22Rv1 (cell line): ENCODE measurements around the gene CD180.

Experiments
- H3K27ac ChIP-seq: fragments of 450-650 bp; 2 replicates; pipeline ENCODE4 v1.5.1; 2017
- ZFX ChIP-seq: fragments of 450-650 bp; IDR thresholded peaks from 2 replicates; pipeline ENCODE4 v1.6.1; 2017; ENCODE audit warnings: antibody characterized with exemption, borderline replicate concordance
- TF ChIP-seq, protein P1 (sequence below): fragments of 450-650 bp; IDR thresholded peaks from 2 replicates; pipeline ENCODE4 v1.5.1; 2017; ENCODE audit warnings: mild to moderate bottlenecking

The CD180 gene

GRCh38 chr5:67194166-67194565, 2.4 kb downstream of the CD180 start:
- TF ChIP-seq, protein P1, sequence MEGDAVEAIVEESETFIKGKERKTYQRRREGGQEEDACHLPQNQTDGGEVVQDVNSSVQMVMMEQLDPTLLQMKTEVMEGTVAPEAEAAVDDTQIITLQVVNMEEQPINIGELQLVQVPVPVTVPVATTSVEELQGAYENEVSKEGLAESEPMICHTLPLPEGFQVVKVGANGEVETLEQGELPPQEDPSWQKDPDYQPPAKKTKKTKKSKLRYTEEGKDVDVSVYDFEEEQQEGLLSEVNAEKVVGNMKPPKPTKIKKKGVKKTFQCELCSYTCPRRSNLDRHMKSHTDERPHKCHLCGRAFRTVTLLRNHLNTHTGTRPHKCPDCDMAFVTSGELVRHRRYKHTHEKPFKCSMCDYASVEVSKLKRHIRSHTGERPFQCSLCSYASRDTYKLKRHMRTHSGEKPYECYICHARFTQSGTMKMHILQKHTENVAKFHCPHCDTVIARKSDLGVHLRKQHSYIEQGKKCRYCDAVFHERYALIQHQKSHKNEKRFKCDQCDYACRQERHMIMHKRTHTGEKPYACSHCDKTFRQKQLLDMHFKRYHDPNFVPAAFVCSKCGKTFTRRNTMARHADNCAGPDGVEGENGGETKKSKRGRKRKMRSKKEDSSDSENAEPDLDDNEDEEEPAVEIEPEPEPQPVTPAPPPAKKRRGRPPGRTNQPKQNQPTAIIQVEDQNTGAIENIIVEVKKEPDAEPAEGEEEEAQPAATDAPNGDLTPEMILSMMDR = no peak
- TF ChIP-seq ZFX = no peak
- no peak overlapping the region for H3K27ac ChIP-seq

DNA sequence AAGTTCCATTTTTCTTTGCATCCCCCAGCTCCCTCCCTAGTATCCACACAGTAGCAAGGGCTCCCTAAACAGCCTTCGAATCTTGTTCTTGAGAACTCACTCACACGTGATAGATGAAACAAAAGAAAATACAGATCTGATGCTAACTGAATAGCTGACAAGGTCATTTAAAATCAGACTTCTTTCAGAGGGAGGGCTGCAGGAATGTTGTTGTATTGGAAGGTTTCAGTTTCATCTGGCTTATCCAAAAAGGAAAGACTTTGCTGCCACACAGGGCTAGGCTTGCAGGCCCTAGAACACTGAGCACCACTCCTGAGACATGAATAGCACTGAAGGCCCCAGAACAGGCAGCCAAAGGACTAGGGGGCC, 3.2 kb downstream of the CD180 start:
- TF ChIP-seq, protein P1 = no peak
- no peak overlapping the region for H3K27ac ChIP-seq

GRCh38 chr5:67192719-67193438, 3.7 kb downstream of the CD180 start:
- TF ChIP-seq, protein P1 = no peak
- TF ChIP-seq ZFX = no peak
- H3K27ac ChIP-seq = no peak overlapping the region

DNA sequence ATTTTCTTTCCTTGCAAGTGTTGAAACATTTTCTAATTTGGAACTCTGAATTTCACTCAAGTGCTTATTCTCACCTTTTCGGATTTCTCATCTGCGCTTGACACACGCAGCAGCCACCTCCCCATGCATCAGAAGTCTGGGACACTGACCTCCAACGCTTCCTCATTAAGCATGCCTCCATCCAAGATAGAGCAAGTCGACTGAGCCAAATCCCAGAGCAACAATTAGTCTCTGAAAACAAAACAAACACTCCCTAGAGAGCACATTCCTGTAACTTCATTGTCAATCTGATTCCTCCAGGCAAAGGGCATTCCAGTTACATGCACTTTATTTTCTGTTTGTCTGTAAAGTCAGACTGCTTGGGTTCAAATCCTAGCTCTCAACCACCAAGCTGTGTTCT, 5.7 kb downstream of the CD180 start:
- no peak overlapping the region for H3K27ac ChIP-seq
- TF ChIP-seq, protein P1 = no peak
- no peak for TF ChIP-seq ZFX

DNA sequence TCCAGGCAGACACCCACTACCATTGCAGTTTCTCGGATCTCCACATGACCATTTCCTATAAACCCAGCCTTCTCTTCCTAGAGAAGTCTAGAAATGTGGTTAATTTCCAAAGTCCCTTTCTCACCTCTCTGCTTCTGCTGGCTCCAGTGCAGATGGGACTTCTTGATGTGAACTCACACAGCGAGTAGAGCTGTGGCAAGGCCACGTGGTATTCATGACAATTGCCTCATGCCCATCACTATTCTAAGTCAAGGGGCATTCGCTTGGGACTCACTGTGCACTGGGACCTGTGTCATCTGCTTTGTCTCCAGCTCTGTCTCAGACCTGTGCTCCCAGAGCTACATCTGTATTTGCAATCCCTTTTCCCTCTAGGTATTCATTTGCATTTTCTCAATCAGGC, 6.2 kb downstream of the CD180 start:
- no peak for TF ChIP-seq ZFX
- TF ChIP-seq, protein P1 = no peak
- no peak overlapping the region for H3K27ac ChIP-seq

DNA sequence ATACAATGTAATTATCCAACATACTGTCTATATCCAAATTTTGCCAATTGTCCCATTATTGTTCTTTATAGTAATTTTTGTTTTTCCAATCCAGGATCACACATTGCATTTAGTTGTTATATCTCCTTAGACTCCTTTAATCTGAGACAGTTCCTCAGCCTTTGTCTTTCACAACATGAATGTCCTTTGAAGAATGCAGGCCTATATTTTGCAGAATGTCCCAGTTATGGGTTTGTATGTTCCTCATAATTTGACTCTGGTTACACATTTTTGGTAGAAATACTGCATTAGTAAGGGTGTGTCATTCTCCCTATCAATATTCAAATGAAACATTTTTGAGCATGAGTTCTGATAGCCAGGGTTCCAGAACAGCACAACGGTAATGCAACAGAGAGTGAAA, 6.7 kb downstream of the CD180 start:
- TF ChIP-seq, protein P1 = no peak
- TF ChIP-seq ZFX = no peak
- H3K27ac ChIP-seq = no peak overlapping the region

GRCh38 chr5:67189079-67189354, 7.6 kb downstream of the CD180 start:
- no peak overlapping the region for H3K27ac ChIP-seq
- TF ChIP-seq, protein P1 = no peak
- no peak for TF ChIP-seq ZFX
